ENCODE results near the gene ELP2. TPM values are rescaled to one million over a fixed set of nuclear protein-coding genes. Genes with fewer than 3 reads are reported as not detected.

ELP2 gene
- total RNA-seq, 1 donor: 125 TPM

DNA sequence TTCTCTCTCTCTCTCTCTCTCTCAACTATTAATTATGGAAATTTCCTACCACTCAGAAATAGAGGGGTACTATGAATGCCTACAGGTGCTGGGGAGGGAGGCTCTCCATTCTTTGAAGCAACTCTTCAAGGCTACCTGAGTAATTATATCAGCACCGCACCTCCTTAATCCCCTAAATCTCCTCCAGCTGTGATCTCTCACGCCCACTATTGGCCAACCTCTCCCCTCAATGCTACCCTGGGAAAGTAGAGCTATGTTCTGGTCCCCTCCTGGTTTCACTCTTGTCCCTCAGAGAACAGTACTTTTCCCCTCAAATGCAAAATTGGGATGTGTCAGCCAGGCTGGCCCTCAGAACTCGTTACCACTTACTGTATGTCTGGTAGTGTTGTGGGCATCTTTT is 59.2 kb downstream of the ELP2 start:
- Histone ChIP-seq H3K9me3 (ENCODE audit: low read depth, low read length) (no peaks in the 10 kb centered on the region), H3K4me3 (ENCODE audit: insufficient read depth, low read length) (no peak overlapping the region), H2AFZ (ENCODE audit: low read length) (no peak overlapping the region), H3K27me3 (ENCODE audit: insufficient read depth, low read length) (no peaks in the 10 kb centered on the region), H3K4me2 (ENCODE audit: insufficient read depth, low read length) (no peak overlapping the region), H4K20me1 (ENCODE audit: insufficient read depth, low read length) (peaks cover 3% of the 10 kb centered on the region), H3K36me3 (ENCODE audit: insufficient read depth, low read length) (no peaks in the 10 kb centered on the region), H3K27ac (ENCODE audit: low read depth, low read length) (no peak overlapping the region), H3K4me1 (ENCODE audit: insufficient read depth, low read length) (peaks cover 3% of the 10 kb centered on the region), H3K79me2 (ENCODE audit: insufficient read depth, low read length) (peaks cover 9% of the 10 kb centered on the region)
- DNase-seq (ENCODE audit: insufficient read length, low spot score, missing footprints): no peak
- TF ChIP-seq, protein P1, sequence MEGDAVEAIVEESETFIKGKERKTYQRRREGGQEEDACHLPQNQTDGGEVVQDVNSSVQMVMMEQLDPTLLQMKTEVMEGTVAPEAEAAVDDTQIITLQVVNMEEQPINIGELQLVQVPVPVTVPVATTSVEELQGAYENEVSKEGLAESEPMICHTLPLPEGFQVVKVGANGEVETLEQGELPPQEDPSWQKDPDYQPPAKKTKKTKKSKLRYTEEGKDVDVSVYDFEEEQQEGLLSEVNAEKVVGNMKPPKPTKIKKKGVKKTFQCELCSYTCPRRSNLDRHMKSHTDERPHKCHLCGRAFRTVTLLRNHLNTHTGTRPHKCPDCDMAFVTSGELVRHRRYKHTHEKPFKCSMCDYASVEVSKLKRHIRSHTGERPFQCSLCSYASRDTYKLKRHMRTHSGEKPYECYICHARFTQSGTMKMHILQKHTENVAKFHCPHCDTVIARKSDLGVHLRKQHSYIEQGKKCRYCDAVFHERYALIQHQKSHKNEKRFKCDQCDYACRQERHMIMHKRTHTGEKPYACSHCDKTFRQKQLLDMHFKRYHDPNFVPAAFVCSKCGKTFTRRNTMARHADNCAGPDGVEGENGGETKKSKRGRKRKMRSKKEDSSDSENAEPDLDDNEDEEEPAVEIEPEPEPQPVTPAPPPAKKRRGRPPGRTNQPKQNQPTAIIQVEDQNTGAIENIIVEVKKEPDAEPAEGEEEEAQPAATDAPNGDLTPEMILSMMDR (IDR thresholded peaks at IDR 0.05; ENCODE audit: extremely low read depth, low read depth, low read length): no peak

DNA sequence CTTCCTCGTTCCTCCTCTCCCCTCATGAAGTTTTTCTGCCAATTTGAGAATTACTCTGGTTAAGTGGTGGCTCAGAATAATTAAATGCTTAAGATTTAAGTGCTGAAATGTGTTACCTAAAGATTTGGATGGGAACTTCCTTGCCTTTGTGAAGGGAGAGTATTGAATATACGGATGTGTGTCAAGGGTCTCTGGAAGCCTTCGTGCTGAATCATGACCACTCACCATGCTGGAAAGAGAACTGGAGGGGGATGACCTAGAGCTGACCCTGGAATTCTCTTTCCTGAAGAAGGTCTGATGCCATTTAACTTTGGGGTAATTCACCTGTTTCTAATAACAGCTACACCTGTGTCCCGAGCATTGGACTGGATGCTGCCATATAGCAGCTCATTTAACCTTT is 59.8 kb downstream of the ELP2 start:
- no peak overlapping the region for H3K4me3 ChIP-seq (ENCODE audit: insufficient read depth, low read length)
- no peak overlapping the region for H3K27ac ChIP-seq (ENCODE audit: low read depth, low read length)
- peaks cover 3% of the 10 kb centered on the region for H3K4me1 ChIP-seq (ENCODE audit: insufficient read depth, low read length)
- no peaks in the 10 kb centered on the region for H3K9me3 ChIP-seq (ENCODE audit: low read depth, low read length)
- TF ChIP-seq, protein P1 (IDR thresholded peaks at IDR 0.05; ENCODE audit: extremely low read depth, low read depth, low read length): no peak
- H4K20me1 ChIP-seq (ENCODE audit: insufficient read depth, low read length): peaks cover 3% of the 10 kb centered on the region
- DNase-seq (ENCODE audit: insufficient read length, low spot score, missing footprints): no peak
- H3K36me3 ChIP-seq (ENCODE audit: insufficient read depth, low read length): no peaks in the 10 kb centered on the region
- peaks cover 9% of the 10 kb centered on the region for H3K79me2 ChIP-seq (ENCODE audit: insufficient read depth, low read length)
- H3K4me2 ChIP-seq (ENCODE audit: insufficient read depth, low read length): no peak overlapping the region
- no peak overlapping the region for H2AFZ ChIP-seq (ENCODE audit: low read length)
- no peaks in the 10 kb centered on the region for H3K27me3 ChIP-seq (ENCODE audit: insufficient read depth, low read length)

DNA sequence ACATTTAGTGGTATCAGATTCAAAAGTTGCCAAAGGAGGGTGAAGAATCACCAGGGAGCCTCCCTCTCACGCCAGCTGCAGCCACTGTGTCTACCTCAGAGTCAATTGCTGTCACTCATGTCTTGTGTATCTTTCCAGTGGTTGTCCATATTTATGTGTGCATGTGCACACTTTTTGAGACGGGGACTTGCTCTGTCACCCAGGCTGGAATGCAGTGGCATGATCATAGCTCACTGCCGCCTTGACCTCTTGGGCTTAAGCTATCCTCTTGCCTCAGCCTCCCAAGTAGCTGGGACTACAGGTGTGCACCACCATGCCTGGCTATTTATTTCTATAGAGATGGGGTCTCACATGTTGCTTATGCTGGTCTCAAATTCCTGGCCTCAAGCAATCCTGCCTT is 61.6 kb downstream of the ELP2 start:
- Histone ChIP-seq H3K4me1 (ENCODE audit: insufficient read depth, low read length) (peaks cover 3% of the 10 kb centered on the region), H3K79me2 (ENCODE audit: insufficient read depth, low read length) (peaks cover 9% of the 10 kb centered on the region), H3K4me3 (ENCODE audit: insufficient read depth, low read length) (no peak overlapping the region), H3K36me3 (ENCODE audit: insufficient read depth, low read length) (no peaks in the 10 kb centered on the region), H4K20me1 (ENCODE audit: insufficient read depth, low read length) (no peaks in the 10 kb centered on the region), H2AFZ (ENCODE audit: low read length) (no peak overlapping the region), H3K27ac (ENCODE audit: low read depth, low read length) (no peak overlapping the region), H3K4me2 (ENCODE audit: insufficient read depth, low read length) (no peak overlapping the region), H3K27me3 (ENCODE audit: insufficient read depth, low read length) (no peaks in the 10 kb centered on the region), H3K9me3 (ENCODE audit: low read depth, low read length) (no peaks in the 10 kb centered on the region)
- DNase-seq (ENCODE audit: insufficient read length, low spot score, missing footprints): no peak
- TF ChIP-seq, protein P1 (IDR thresholded peaks at IDR 0.05; ENCODE audit: extremely low read depth, low read depth, low read length): no peak

DNA sequence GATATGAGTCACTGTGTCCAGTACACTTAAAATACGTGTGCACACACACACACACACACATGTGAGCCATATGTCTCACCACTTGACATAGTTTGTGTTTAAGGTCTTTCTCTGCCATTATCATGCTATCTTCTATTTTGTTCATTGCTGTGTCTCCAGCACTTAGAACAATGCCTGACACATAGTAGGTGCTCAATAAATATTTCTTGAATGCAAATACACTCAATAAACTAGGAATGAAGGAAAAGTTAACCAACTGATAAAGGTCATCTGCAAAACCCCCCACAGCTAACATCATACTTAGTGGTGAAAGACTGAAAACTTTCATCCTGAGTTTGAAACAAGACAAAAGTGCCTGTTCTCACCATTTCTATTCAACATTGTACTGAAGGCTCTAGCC is 62.0 kb downstream of the ELP2 start:
- Histone ChIP-seq H3K27me3 (ENCODE audit: insufficient read depth, low read length) (no peaks in the 10 kb centered on the region), H2AFZ (ENCODE audit: low read length) (no peak overlapping the region), H3K4me1 (ENCODE audit: insufficient read depth, low read length) (peaks cover 3% of the 10 kb centered on the region), H3K27ac (ENCODE audit: low read depth, low read length) (no peak overlapping the region), H3K36me3 (ENCODE audit: insufficient read depth, low read length) (no peaks in the 10 kb centered on the region), H3K4me2 (ENCODE audit: insufficient read depth, low read length) (no peak overlapping the region), H3K4me3 (ENCODE audit: insufficient read depth, low read length) (no peak overlapping the region), H3K9me3 (ENCODE audit: low read depth, low read length) (no peaks in the 10 kb centered on the region), H4K20me1 (ENCODE audit: insufficient read depth, low read length) (no peaks in the 10 kb centered on the region), H3K79me2 (ENCODE audit: insufficient read depth, low read length) (peaks cover 9% of the 10 kb centered on the region)
- TF ChIP-seq, protein P1 (IDR thresholded peaks at IDR 0.05; ENCODE audit: extremely low read depth, low read depth, low read length): no peak
- DNase-seq (ENCODE audit: insufficient read length, low spot score, missing footprints): no peak

All from osteoblast (primary cell).